ENCODE measurements around the gene OPN1MW.
"Not testable (repeated sequence)": the region's sequence is repeated elsewhere in the genome, so short reads cannot be mapped to it uniquely, and the experiment has no call there.

OPN1MW gene

GRCh38 chrX:154211499-154211898 is 29.1 kb downstream of the OPN1MW start:
- not testable (repeated sequence) for DNase-seq

DNA sequence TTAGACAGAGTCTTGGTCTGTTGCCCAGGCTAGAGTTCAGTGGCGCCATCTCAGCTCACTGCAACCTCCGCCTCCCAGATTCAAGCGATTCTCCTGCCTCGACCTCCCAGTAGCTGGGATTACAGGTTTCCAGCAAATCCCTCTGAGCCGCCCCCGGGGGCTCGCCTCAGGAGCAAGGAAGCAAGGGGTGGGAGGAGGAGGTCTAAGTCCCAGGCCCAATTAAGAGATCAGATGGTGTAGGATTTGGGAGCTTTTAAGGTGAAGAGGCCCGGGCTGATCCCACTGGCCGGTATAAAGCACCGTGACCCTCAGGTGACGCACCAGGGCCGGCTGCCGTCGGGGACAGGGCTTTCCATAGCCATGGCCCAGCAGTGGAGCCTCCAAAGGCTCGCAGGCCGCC is 37.1 kb downstream of the OPN1MW start, which contains the start of gene OPN1MW2:
Gene OPN1MW2 (plus strand): TSS at position 301 of the 400 bp plus-strand sequence. CDS start 60 bp downstream, at position 361.
- not testable (repeated sequence) for DNase-seq

DNA sequence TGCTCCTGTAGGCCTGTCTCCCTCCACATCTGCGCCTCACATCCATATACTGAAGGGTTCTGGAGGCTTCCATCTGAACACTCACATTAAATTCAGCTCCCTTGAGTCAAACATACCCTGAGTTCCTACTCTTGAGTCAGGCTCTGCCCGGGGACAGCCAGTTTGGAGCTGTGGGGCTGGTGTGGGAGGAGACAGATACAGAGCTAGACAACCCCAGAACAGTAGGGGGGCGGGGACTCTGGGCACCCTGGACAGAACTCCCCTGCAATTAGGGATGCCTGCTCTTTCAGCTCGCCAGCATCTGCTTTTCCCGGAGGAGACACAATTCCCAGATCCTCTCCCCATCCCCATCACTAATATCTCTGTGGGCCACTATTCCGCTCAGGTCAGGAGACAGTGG is 42.9 kb downstream of the OPN1MW start:
- not testable (repeated sequence) for DNase-seq

DNA sequence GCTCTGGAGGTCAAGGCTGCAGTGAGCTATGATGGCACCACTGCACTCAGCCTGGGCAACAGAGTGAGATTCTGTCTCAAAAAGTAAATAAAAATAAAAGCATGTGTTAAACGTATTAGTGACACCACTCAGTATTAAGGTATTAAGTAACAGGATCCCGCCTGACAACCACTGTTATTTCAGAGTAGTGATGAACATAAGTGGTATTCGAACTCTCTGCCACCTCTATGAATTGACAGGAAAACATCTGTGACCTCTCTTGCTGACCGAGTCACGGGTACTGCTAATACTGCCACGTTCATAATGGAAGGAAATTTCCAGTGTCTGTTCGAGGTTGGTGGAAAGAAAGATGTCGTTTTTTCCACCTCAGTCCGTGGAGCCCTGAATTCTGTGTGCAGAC is 44.3 kb downstream of the OPN1MW start:
- not testable (repeated sequence) for DNase-seq

DNA sequence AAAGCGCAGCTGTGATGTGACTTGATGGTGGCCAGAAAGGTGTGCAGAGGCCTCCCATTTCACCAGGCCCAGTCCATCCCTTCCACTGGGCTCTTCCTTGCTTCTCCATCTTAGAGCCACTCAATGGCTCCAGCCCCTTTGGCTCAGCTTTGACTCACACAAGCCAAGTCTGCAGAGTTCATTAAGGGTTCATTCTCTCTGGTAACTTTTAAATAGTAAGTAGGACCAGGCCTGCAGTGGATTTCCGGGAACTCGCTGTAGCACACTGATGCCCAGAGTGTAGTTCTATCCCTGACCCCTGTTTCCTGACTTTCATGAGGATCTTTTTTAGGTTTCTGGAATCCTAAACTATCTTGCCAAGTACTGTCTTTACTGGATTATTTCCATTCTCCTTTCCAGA is 49.0 kb downstream of the OPN1MW start:
- DNase-seq = not testable (repeated sequence)

DNA sequence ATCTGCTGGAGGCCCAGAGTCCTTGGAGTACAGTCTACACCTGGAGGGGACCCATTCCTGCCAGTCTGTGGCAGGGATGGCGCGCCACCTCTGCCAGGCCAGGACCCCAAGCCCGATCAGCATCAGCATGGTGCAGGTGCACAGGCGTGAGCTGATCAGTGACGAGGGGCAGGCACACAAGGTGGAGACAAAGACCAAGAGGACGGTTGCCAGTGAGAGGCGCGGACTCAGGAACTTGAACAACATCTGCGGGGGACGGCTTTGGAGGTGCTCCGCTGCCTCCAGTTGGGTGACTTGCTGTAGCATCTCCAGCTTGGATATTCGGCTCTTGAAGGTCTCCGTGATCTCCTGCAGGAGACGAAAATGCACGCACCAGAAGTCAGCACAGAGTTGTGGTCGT is 51.2 kb downstream of the OPN1MW start:
- not testable (repeated sequence) for DNase-seq

DNA sequence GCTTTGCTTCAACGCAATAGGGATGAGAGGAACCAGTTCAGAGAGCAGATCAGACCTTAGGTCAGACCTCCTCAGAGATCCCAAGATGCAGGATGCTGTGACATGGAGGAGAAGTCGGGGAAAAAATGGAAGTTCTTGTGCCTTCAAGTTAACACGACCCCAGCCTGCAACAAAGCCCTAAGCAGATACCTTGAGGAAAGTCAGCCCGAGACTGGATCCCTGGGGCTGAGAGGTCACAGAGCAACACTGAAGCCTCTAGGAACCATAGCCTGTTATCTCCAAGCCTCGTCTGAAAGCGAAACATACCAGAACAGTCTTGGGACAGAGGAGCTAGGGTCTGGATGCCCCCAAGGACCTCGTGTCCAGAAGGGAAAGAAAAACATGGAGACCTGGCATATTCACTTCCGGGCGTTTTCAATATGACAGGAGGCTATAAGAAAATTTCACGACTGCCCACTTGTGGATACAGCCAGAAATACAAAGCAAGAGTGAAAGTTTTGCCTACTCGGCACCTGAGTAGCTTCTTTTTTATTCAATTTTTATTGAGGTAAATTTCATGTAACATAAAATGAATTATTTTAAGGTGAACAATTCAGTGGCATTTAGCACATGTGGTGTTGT is 56.7 kb downstream of the OPN1MW start:
- not testable (repeated sequence) for DNase-seq

DNA sequence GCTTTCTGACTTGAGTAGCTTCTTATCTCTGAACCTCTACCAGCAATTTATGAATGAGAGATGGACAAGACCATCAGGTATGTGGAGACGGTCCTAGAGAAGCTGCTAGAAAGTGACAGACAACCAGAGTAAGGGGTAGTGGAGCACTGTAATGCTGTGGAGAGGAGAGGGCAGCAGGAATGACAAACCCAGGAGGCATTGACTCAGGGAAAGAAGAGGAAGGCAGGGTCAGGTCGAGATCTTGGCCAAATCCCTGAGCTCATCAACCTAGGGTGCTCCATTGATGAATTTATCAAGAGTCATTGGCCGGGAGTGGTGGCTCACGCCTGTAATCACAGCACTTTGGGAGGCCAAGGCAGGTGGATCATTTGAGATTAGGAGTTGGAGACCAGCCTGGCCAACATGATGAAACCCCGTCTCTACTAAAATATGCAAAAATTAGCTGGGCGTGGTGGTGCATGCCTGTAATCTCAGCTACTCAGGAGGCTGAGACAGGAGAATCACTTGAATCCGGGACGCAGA is 57.6 kb downstream of the OPN1MW start:
- not testable (repeated sequence) for DNase-seq
